PC-9 (cell line): ENCODE measurements around the gene CTPS2.

Experiments used
- EZH2 ChIP-seq: fragments of 200-600 bp; sonication (generic); IDR thresholded peaks from 2 replicates; pipeline ENCODE4 v1.8.0; 2017; ENCODE audit warnings: antibody characterized with exemption, low read depth
- TF ChIP-seq, protein P1 (sequence below): fragments of 200-600 bp; sonication (generic); conservative IDR thresholded peaks from 2 replicates; pipeline ENCODE4 v1.6.1; 2017; ENCODE audit warnings: mixed run types, antibody characterized with exemption, mild to moderate bottlenecking, moderate library complexity

GRCh38 chrX:16594490-16594889, 118.0 kb downstream of the CTPS2 start:
- TF ChIP-seq, protein P1, sequence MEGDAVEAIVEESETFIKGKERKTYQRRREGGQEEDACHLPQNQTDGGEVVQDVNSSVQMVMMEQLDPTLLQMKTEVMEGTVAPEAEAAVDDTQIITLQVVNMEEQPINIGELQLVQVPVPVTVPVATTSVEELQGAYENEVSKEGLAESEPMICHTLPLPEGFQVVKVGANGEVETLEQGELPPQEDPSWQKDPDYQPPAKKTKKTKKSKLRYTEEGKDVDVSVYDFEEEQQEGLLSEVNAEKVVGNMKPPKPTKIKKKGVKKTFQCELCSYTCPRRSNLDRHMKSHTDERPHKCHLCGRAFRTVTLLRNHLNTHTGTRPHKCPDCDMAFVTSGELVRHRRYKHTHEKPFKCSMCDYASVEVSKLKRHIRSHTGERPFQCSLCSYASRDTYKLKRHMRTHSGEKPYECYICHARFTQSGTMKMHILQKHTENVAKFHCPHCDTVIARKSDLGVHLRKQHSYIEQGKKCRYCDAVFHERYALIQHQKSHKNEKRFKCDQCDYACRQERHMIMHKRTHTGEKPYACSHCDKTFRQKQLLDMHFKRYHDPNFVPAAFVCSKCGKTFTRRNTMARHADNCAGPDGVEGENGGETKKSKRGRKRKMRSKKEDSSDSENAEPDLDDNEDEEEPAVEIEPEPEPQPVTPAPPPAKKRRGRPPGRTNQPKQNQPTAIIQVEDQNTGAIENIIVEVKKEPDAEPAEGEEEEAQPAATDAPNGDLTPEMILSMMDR: no peak
- TF ChIP-seq EZH2: no peak
